ENCODE measurements around the gene SYDE2.

GRCh38 chr1:85244271-85245061 is 43.6 kb upstream of the SYDE2 start:
- TF ChIP-seq CTCF (IDR thresholded peaks at IDR 0.05; ENCODE audit: low read depth, low read length, poor library complexity, severe bottlenecking), result no peak
- no peak for TF ChIP-seq EZH2phosphoT487 (IDR thresholded peaks at IDR 0.05; ENCODE audit: borderline replicate concordance, low read length)

Data from DOHH2 (cell line).